ENCODE results near the gene STAC.

DNA sequence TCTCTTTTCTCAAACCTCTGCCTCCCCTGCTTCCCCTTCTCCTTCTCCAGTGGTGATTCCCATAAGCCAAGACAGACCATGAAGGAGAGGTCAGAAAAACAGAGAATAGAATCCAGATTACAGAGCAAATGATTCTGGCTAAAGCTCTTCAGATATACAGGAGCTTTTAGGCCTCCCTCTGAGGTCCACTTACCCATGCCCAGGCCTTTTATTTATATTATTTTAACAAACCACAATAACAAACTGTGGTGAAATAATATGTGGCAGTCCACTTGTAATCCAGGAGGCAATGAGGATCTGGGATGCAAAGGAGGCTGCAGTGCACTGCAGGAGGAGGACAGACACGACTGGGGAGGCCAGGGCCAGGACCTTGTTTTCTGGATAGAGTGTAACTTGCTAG, 104.1 kb downstream of the STAC start:
- TF ChIP-seq, protein P1, sequence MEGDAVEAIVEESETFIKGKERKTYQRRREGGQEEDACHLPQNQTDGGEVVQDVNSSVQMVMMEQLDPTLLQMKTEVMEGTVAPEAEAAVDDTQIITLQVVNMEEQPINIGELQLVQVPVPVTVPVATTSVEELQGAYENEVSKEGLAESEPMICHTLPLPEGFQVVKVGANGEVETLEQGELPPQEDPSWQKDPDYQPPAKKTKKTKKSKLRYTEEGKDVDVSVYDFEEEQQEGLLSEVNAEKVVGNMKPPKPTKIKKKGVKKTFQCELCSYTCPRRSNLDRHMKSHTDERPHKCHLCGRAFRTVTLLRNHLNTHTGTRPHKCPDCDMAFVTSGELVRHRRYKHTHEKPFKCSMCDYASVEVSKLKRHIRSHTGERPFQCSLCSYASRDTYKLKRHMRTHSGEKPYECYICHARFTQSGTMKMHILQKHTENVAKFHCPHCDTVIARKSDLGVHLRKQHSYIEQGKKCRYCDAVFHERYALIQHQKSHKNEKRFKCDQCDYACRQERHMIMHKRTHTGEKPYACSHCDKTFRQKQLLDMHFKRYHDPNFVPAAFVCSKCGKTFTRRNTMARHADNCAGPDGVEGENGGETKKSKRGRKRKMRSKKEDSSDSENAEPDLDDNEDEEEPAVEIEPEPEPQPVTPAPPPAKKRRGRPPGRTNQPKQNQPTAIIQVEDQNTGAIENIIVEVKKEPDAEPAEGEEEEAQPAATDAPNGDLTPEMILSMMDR (IDR thresholded peaks at IDR 0.05 in 2 of 3, conservative IDR thresholded peaks at IDR 0.05 in 1 of 3; ENCODE audit: control insufficient read depth in 2 of 3, extremely low read depth in 1 of 3, insufficient read depth in 1 of 3, low read depth in 3 of 3, low read length in 3 of 3): no peak
- TF ChIP-seq CEBPB (IDR thresholded peaks at IDR 0.05; ENCODE audit: borderline replicate concordance in 1 of 2, low read depth in 2 of 2, low read length in 2 of 2) (no peak), POLR2A (IDR thresholded peaks at IDR 0.05; ENCODE audit: low read depth, low read length) (no peak), SP1 (IDR thresholded peaks at IDR 0.05; ENCODE audit: low read depth, low read length) (no peak), MXI1 (IDR thresholded peaks at IDR 0.05; ENCODE audit: low read depth, low read length) (no peak), ZNF274 (IDR thresholded peaks at IDR 0.05; ENCODE audit: insufficient read depth, insufficient read length) (no peak)
- TF ChIP-seq, protein P2, sequence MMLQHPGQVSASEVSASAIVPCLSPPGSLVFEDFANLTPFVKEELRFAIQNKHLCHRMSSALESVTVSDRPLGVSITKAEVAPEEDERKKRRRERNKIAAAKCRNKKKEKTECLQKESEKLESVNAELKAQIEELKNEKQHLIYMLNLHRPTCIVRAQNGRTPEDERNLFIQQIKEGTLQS (IDR thresholded peaks at IDR 0.05; ENCODE audit: borderline replicate concordance, extremely low read depth, low read depth, low read length): no peak
- TF ChIP-seq, protein P3, sequence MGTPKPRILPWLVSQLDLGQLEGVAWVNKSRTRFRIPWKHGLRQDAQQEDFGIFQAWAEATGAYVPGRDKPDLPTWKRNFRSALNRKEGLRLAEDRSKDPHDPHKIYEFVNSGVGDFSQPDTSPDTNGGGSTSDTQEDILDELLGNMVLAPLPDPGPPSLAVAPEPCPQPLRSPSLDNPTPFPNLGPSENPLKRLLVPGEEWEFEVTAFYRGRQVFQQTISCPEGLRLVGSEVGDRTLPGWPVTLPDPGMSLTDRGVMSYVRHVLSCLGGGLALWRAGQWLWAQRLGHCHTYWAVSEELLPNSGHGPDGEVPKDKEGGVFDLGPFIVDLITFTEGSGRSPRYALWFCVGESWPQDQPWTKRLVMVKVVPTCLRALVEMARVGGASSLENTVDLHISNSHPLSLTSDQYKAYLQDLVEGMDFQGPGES (IDR thresholded peaks at IDR 0.05): no peak
